Activated T-helper 1 cell treated with Interleukin-2 at 50 U/mL for 16 hours (primary cell): ENCODE measurements around the gene SEC22C.

Experiments used
- DNase-seq: peaks from one replicate; pipeline ENCODE4 v3.0.0-alpha.2; 2020; ENCODE audit warnings: low read depth

SEC22C gene

DNA sequence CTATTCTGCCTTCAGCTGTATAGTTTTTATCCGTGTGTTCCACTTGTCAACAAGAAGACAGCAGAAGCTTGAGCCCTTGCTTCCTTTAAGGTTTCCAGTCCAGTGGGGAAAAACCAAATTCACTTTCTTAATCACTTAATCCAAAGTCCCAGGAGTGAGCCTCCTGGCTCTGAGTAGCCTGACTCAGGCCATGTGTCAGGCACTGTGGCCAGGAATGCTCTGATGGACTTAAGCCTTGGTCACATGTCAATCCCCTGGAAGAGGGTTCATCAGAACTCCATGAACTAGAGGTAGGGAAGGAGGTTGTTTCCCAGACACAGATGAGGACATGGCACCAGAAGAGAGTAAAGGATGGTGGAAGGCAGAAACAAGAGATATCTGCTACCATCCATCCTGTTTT is 70.6 kb downstream of the SEC22C start:
- no peak for DNase-seq

DNA sequence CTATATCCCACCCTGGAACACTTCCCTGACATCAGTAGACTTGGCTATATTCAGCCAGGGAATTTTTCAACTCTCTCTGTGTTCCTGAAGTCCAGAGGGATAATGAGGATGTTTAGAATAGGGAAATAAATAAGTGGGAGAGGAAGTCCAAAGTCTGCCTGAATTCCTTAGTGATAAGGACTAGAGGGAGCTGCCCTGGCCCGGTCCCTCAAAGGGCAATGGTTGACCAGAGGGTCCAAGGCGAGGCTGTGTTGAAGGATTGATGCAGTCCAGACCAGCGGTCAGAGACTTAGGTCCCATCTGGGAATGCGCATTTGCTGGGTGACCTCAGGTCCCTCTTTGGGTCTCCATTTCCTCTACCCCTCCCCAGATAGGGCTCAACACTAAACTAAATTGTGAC is 71.4 kb downstream of the SEC22C start:
- no peak for DNase-seq

DNA sequence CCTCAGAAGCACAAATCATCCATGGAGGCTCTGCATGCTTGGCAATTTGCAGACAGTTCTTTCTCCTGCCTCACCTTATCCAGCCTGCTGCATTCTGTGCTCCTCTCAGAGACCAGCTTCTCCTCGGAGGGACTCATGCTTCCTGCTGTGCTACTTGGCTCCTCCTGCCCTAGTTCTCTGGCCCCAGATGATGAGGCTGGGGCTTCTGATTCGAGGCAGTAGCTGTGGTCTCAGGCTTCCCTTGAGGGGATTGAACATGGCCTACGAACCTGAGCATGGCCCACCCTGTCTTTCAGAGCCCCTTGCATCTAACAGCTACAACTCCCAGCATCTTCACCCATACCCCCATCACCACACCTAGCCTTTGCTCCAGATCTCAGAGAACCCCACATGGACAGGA is 72.7 kb downstream of the SEC22C start:
- DNase-seq: no peak

- no peak for DNase-seq
Observed at GRCh38 chr3:42508562-42508961, 73.2 kb downstream of the SEC22C start.

DNA sequence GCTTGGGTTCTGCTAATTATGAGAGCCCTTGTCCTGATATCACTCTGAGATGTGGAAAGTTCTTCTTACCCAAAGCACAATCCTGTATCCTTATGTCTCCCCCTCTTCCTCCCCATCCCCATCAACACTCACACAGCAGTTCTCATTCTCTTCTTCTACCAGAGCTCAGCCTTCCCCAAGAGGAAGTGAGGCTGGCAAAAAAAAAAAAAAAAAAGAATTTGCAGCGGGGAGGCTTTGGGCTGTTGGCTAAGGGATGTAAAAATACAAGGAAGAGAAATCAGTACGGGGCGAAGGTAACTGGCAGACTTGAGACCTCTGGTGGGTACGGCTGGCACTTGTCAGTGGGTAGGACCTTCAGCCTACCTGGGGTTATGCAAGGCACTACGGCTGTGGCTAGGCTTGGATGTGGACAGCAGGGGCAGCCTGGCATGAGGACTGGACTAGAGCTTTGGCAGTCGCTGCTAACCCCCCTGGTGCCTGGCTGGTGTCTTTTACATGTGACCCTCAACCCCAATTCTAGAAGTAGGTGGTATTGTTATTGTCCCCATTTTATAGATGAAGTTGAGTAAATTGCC is 73.9 kb downstream of the SEC22C start:
- no peak for DNase-seq

- DNase-seq: no peak
Observed at GRCh38 chr3:42507252-42507651, 74.5 kb downstream of the SEC22C start.

DNA sequence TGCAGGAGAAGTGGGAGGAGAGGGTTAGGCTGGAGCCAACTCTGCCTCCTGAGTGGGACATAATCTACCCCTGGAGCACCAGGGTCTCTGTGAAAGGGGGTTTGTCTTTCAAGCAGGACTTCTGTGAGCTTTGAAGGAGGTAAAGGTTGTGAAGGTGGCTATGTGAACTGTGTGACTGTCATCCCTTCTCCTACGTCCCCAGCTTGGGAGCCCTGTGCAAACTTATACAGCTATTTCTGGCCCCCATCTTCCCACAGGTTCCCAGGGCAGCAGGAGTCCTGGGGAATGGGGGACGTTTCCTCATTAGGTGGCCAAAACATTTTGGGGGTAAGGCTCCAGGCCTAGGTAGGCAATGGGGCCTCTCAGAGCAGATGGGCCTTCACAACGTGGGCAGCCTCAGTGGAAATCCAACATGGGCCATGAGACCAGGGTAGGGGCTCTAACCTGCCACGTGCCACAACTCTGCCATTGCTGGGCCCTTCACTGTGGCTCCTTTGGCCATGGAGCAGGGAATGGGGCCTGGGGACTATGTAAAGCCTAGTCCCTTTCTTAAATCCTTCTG is 75.8 kb downstream of the SEC22C start:
- DNase-seq: no peak

- DNase-seq: no peak
Observed at GRCh38 chr3:42505128-42505848, 76.5 kb downstream of the SEC22C start.

DNA sequence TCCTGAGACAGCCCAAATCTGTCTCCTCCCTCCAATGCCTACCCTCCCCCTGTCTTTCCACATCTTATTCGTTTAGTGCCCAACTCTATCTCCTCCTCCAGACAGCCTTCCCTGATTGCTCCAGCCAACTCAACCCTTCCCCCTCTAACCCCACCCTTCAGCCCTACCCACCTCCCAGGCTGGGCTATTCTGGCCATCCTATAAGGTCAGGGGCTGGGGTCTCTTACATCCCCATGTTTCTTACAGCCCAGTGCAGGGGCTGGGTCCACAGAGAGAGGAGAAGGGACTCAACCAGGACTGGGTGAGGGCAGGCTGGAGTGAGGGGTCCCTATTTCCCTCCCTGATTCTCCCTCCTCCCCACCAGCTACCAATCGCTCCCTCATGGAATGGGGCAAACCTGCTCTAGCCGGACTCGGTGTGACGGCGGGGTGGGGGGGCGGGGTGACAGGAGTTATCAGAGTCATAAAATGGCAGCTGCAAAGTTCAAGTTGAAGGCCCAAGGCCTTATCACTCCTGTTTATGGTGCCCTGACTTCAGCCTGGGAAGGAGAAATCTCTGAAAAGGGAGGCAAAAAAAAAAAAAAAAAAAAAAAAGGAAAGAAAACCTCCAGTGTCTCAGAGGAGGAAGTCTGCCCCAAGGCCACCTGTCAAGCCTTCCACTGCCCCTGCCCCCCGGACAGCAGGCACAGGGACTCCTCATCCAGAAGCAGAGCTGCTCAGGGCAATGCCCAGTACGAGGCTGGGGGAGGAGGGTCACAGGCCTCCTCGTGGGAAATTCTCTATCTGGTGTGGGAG is 77.2 kb downstream of the SEC22C start:
- no peak for DNase-seq

DNA sequence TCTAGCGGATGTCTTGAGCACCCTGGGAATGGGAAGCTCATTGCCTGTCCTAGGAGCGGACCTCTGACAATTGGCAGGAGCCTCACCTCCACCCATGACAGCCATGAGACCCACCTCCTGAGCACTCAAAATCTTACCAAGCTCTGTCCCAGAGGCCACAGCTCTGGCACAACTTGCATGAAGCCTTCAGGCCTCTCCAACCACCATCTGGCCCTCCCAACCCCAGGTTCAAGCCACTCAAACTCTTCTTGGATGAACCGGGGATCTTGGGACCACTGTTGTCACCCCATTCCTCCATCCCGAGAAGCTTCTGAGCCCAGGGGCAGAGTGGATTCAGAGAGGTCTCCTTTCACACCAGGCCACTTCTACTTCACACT is 77.8 kb downstream of the SEC22C start:
- no peak for DNase-seq

DNA sequence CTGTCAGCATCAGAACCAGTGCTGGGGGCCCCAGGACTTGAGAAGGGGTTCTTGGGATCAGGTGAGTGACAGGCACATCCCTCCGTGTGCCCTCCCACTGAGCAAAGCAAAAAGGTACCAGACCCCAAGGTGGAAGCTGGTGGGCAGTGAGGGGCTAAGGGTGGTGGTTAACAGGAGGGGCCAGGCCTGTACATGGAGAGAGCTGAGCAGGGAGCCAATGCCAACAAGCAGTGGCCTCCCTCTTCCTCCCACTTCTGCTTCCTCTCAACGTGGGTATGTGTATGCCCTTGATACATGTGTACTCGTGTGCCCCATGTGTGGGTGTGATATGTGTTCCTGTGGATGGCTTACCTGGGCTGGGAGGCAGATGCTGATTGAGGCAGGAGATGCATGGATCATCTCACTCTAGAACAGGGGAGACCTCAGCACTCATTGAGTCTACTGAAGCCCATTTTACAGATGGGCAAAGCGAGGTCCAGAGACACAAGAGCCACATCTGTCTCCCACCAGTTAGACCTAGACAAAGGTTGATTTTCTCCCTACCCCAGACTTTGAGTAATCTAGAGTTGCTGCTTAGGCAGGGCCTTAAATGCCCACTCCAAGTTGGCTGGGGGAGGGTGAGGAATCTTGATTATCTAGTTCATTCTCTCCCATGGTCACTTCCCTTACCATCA is 78.4 kb downstream of the SEC22C start:
- no peak for DNase-seq

DNA sequence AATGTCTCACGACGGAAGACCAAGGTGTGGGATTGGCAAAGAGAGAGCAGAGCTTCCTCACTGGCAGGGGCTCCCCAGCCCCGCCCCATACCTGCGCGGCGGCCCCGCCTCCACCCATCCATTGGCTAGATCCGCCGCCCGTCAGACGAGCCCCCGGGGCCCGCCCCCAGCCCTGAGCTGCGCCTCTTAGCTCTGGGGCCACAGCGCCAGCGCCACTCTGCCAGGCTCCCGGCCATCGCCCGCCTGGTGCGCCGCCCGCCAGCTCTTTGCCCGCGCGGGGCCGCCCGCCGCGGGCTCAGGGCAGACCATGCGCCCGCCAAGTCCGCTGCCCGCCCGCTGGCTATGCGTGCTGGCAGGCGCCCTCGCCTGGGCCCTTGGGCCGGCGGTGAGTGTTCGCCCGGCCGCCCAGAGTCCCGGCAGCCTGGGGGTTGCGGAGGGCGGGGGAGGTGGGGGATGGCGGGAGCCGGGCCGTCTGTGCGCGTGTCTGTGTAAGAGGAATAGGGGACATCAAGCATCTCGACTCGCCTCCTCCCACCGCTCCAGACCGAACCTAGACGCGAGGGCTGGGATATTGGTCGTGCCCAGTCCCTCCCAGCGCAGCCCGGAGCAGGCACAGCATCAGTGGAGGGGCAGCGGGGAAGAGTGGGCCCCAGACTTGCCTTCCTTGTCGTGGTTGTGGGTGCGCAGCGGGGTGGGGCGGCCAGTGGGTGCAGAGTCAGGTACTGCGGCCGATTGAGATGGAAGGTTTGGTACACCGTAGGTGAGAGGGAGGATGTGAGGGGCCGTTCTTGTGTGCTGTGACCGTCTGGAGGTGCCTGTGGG is 79.1 kb downstream of the SEC22C start, which contains the start of gene VIPR1:
Gene VIPR1 (plus strand): TSS at position 215 of the 822 bp plus-strand sequence. CDS start 93 bp downstream, at position 308.
- DNase-seq: peak; percentile 92

DNA sequence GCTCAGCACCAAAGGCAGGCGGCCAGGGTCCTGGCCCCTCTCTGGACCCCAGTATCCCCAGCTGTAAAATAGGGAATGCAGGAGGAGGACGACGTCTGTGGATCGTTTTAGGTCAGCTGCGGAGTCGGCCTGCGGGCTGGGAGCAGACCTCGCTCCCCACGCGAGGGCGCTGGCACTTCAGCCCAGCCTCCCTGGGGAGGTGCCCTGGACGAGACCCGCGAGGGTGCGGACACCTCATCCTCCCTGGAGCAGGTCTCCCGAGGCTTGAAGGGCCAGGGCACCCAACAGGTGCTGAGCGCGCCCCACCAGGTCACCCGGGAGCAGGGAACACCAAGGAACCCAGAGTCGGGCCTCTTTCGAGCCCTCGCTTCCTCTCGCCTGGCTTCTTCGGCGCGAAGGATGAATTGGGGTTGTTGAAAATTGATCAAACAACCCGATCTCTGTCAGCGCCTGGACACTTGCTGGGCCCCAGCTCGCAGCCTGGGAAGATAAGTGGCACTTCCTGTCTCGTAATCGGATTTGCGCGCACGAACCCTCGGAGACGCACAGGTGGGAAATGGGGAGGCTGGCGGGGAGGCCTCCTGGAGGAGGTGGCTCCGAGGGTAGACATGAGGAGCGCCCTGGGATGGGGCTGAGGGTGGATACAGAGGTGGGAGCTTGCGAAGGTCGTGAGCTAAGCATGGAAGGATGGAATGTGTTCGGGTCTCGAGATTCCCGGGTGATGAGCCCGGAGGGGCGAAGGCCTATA is 79.9 kb downstream of the SEC22C start:
- DNase-seq: peak; percentile 53

- DNase-seq: no peak
Observed at GRCh38 chr3:42501321-42501680, 80.5 kb downstream of the SEC22C start.

- no peak for DNase-seq
Observed at GRCh38 chr3:42500909-42501308, 80.9 kb downstream of the SEC22C start.

GRCh38 chr3:42500091-42500490 is 81.7 kb downstream of the SEC22C start:
- DNase-seq: no peak

DNA sequence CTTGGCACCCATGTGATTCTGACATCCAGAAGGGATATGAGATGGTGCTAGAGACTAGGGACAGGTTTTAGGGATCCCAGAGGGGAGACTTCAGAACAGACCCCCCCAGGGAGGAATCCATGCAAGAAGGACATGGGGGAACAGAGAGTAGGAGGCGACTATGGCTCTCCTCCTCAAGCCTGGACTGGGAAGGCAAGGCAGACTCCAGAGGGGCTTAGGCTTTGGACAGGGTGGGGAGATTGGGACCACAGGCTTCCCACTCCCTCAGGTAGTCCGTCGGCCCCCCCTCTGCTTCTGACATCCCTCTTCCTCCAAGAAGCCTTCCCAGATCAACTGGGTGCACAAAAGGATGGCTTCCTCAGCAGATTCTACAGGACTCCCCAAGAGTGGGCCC is 82.3 kb downstream of the SEC22C start:
- DNase-seq: no peak

GRCh38 chr3:42498791-42499477 is 82.8 kb downstream of the SEC22C start:
- DNase-seq: no peak

GRCh38 chr3:42498034-42498433 is 83.7 kb downstream of the SEC22C start:
- DNase-seq: no peak
